COLO829 (cell line): ENCODE measurements around the gene DCUN1D3.
A peak's percentile ranks its signal among the peaks of the same experiment; 100 is the strongest.
"Not testable (repeated sequence)": the region's sequence is repeated elsewhere in the genome, so short reads cannot be mapped to it uniquely, and the experiment has no call there.

Experiments
- DNase-seq: peaks from one replicate; pipeline ENCODE4 v3.0.0; 2012; ENCODE audit warnings: low spot score

Gene DCUN1D3

DNA sequence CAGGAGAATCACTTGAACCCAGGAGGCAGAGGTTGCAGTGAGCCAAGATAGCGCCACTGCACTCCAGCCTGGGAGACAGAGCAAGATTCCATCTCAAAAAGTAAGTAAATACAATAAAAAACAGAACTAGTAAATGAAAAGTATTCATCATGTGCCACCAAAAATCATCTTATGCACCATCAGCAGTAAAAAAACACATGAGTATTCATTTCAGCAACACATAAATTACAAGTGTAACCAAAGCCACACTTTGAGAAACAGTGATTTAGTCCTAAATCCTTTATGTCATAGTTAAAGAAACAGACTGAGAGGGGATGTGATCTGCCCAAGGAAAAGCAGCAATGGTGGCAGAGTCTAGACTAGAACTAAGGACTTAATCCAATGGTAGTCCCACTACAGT, 13.0 kb downstream of the DCUN1D3 start:
- no peak for DNase-seq

GRCh38 chr16:20886320-20886719, 13.8 kb downstream of the DCUN1D3 start:
- no peak for DNase-seq

DNA sequence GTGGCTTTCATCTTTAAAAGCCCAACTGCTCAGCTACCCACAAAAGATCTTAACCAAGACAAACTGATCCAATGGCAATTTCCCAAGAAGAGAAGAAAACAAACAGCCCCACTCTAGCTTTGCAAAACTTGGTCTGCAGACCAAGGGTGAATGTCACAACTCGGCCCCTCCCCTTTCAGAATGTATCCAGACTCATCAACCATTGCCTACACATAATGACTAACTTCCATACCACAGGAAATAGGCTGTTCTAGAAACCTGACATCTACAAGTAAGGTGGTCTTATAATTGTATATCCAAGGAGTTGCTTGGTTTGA, 16.0 kb downstream of the DCUN1D3 start:
- no peak for DNase-seq

DNA sequence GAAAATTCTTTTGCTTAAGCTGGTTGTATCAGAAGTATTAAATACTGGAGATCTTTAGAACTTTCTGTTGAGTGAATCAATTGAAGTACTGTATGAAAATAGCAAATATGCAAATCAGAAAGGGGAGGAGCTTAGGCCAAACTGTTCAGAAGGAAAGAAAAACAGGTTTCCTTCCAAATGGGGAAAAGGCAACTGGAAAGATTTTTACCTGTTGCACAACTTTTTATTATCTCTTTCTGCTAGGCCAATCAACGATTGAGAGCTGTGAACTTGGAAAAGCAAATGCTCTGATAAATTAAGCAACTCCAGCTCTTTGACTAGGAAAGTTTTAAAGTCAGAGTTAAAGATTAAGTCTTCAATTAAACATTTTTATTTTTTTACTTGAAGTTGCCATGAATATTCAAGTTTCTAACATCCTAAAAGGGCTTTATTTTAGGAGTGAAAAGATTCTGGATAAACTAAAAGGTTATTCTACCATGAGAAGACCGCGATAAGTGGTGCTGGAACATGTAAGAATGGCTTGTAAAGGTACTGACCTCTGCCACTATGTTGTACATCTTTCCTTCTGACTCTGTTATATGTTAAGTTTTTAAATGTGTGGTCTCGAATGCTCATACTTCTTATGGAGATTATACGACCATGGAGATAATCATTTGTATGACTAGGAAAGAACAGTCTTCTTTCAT, 16.5 kb downstream of the DCUN1D3 start:
- DNase-seq, result no peak

DNA sequence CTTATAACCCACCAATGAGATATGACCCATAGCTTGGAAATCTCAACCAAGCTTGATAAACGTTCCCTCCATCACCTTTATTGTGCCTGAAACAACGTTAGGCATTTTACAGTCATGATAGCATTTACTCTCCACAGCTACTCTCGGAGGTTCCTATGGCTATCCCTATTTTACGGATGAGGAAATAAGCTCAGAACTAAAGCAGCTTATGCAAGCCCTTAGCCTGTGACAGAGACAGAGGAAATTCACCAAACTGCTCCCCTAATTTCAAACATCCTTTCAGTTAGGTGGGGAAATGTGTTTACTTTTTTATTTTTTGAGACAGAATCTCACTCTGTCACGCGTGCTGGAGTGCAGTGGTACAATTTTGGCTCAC, 18.7 kb downstream of the DCUN1D3 start:
- DNase-seq, result no peak

GRCh38 chr16:20880867-20881502, 19.2 kb downstream of the DCUN1D3 start:
- no peak for DNase-seq

DNA sequence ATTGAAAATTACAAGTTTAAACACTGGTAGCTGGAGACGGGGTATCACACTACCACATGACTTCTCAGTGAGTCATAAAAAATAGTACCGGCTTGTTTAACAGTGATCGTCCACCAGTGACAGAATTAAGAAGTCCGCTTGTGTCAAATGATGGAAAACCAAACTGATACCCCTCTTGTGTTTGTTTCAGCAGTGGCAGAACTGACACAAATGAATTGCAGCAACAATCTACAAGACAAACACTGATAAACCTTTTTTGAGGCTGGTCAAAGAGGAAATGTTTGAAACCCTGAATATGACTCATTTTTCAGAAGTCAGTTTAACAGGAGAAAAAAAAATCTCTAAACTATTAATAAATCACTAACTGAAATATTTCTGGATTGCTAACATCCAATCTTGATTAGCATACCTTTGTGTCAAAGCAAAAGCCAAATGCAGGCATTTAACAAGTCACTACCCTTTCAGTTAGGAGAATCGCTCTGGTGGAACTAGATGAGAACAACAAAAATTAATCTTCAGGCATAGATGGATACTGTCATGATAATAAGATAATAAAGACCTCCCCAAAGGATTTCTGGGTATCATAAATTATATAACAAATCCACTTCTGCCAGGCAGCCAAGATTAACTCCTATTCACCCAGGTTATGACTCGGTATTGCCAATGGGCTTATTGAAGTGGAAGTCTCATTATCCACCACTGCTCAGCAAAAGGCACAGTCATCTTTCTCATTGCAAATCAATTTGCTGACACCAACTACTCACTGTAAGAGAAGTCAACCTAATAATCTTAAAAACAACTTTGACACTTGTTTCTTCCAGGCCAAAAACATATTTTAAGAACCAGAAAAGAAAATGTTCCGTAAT, 20.8 kb downstream of the DCUN1D3 start:
- no peak for DNase-seq

GRCh38 chr16:20878682-20879147, 21.4 kb downstream of the DCUN1D3 start:
- no peak for DNase-seq

DNA sequence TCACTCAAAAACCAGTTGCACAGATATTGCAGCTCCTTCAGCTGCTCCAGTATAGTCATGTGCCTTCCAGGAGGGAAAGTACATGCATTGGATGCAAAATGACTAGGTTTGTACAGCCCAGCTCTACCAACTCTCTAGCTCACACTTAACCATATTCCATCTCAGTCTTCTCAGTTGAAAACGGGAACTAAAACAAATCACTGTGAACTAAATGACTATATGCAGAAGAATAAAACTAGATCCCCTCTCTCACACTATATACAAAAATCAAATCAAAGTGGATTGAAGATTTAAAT, 24.9 kb downstream of the DCUN1D3 start:
- DNase-seq, result no peak

- no peak for DNase-seq
Observed at GRCh38 chr16:20874088-20874581, 26.0 kb downstream of the DCUN1D3 start.

DNA sequence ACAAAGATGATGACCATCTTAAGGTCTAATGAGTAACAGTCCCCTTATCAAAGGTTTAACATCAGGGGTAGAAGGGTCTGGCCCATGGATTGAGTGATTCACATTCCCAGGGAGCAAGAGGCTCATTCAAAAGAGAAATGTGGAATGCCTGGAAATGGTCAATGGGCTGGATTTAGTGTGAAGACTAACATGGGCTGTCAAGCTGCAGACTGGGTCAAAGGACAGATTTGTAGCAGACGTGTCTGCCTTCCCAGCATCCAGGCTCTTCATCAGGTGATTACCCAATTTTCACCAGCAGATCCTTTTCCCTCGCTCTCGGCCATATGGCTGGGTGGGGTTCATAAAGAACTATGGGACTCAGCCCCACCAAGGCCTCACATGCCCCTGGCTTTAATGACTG, 26.8 kb downstream of the DCUN1D3 start:
- DNase-seq, result no peak

- no peak for DNase-seq
Observed at GRCh38 chr16:20871941-20872815, 28.0 kb downstream of the DCUN1D3 start.

- no peak for DNase-seq
Observed at GRCh38 chr16:20871258-20871657, 28.9 kb downstream of the DCUN1D3 start.

- no peak for DNase-seq
Observed at GRCh38 chr16:20870122-20870820, 29.9 kb downstream of the DCUN1D3 start.

- no peak for DNase-seq
Observed at GRCh38 chr16:20868890-20869289, 31.3 kb downstream of the DCUN1D3 start.

GRCh38 chr16:20867585-20867984, 32.6 kb downstream of the DCUN1D3 start:
- DNase-seq, result no peak

- DNase-seq, result no peak
Observed at GRCh38 chr16:20866801-20867200, 33.4 kb downstream of the DCUN1D3 start.

DNA sequence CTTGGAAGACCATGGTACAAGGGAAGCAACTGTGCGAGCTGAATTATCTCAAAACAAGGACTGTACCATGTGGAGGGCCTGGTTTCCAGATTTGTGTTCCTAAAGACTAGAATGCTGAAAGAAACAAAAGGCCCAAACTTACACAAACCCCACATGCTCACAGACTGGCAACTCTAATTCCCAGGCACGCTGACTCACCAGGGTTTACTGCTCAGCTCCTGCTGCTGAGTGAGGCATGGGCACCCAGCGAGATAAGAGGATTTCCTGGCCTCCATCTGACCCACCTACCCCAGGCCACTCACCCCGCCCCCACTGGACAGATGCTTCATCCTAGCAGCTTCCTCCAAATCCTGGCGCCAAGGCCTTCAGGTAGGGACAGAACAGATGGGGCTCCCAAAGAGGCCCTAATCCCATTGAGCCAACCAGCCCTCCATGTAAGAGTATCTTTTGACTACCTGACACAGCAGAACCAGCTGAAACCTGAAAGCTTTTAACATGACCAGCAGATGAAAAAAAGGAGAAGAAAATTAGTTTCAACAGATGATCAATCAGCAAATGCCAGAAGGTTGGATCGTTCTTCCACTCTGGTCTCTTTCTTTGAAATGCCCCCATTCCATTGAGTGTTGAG, 33.9 kb downstream of the DCUN1D3 start:
- peak; percentile 71 for DNase-seq

DNA sequence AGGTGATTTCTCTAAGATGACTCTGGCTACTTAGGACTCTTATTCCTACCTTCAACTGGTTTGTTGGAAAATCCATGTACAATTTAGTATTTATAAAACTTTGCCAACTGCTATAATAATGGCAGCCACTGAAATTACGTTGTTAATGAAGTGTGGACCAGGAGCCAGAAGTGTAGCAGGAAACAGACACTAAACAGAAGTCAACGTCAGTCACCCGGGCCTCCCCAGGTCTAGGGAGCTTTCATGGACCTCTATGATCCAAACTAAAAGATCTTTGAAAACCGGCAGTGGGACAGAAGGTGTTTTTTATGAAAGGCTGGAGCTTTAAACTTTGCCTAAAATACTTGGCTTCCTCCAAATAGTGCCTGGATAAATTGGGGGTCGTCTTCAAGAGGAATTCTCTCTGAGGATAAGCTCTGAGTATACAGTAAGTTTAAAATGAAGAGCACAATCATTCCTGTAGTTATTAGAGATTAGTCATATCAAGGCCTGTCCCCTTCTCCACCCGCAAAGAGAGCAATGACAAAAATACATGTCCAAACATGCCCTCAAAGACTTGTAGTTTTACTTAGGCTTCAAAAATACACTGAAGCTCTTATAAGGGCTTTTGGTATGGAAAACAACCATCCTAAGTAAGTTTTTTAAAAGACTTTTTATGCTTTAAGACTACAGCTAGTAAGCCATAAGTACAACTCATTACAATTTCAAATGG, 34.6 kb downstream of the DCUN1D3 start:
- DNase-seq, result peak; percentile 28

DNA sequence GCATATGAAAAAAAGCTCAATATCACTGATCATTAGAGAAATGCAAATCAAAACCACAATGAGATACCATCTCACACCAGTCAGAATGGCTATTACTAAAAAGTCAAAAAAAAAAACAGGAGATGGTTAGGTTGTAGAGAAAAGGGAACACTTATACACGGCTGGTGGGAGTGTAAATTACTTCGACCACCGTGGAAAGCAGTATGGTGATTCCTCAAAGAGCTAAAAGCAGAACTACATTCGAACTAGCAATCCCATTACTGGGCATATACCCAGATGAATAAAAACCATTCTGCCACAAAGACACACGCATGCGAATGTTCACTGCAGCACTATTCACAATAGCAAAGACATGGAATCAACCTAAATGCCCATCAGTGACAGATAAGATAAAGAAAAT, 35.8 kb downstream of the DCUN1D3 start:
- DNase-seq, result not testable (repeated sequence)
